Esophagus muscularis mucosa (tissue), 4 donors: ENCODE results near the gene UMODL1. TPM values are rescaled to one million over a fixed set of nuclear protein-coding genes. Genes with fewer than 3 reads are reported as not detected.

Source experiments
- DNase-seq: peaks from one replicate; pipeline ENCODE4 v3.0.0-alpha.2; 2017; ENCODE audit errors: extremely low spot score
- H3K27ac ChIP-seq, 4 donors: fragments of 200-600 bp; sonication (generic); replicated peaks in 1 of 4; 1 replicate in 3 of 4; 2 replicates in 1 of 4; pipeline ENCODE4 v1.5.1; 2016 to 2019; ENCODE audit warnings: mild to moderate bottlenecking in 1 of 4
- H3K27me3 ChIP-seq, 4 donors: fragments of 200-600 bp; sonication (generic); one replicate each; pipeline versions ENCODE4 v1.5.1 to v1.6.0; 2016 to 2019
- H3K36me3 ChIP-seq, 4 donors: fragments of 200-600 bp; sonication (generic); one replicate each; pipeline ENCODE4 v1.5.1; 2016 to 2019
- H3K4me1 ChIP-seq, 4 donors: fragments of 200-600 bp; sonication (generic); one replicate each; pipeline ENCODE4 v1.5.1; 2016 to 2019
- H3K4me3 ChIP-seq, 4 donors: fragments of 200-600 bp; sonication (generic); 1 replicate in 2 of 4; 2 replicates in 2 of 4; pipeline ENCODE4 v1.5.1; 2016 to 2019; ENCODE audit warnings: mild to moderate bottlenecking in 4 of 4, moderate library complexity in 1 of 4
- H3K9me3 ChIP-seq, 4 donors: fragments of 200-600 bp; sonication (generic); 1 replicate in 3 of 4; 2 replicates in 1 of 4; pipeline ENCODE4 v1.5.1; 2016 to 2019
- EP300 ChIP-seq: sonication (generic); formaldehyde crosslinking; IDR thresholded peaks from one replicate; pipeline ENCODE4 v1.6.1; 2017; ENCODE audit warnings: antibody characterized with exemption
- POLR2A ChIP-seq: fragments of 450-650 bp; IDR thresholded peaks from one replicate; pipeline ENCODE4 v1.6.1; 2017; ENCODE audit warnings: antibody characterized with exemption, moderate library complexity, mild to moderate bottlenecking, low read depth
- POLR2AphosphoS5 ChIP-seq, 2 donors: sonication (generic); formaldehyde crosslinking; IDR thresholded peaks; one replicate each; pipeline ENCODE4 v1.6.1; 2017; ENCODE audit warnings: antibody characterized with exemption in 2 of 2
- WGBS: methylation state at CpG from one replicate; pipeline ENCODE4 v1.1.5; 2018; 5-methylcytosine and 5-hydroxymethylcytosine counted together
- intact Hi-C: fragments of 100-400 bp; cut with DNase I; formaldehyde crosslinking; loops from one replicate; pipeline ENCODE4 v1.15.1; 2023
- total RNA-seq, 4 donors: library from RNA; depleted of rRNA; stranded (reverse); fragments of >200 nt; gene quantifications; one replicate each; pipeline versions ENCODE4 v1.1.0 to v1.2.1, GENCODE V29; 2016
- TF ChIP-seq, protein P1 (sequence below), 3 experiments: fragments of 200-600 bp in 2 of 3; fragments of 450-650 bp in 1 of 3; sonication (generic) in 2 of 3; IDR thresholded peaks; one replicate each; pipeline ENCODE4 v1.5.1; 2017 to 2019; ENCODE audit warnings: antibody characterized with exemption in 3 of 3, mild to moderate bottlenecking in 2 of 3, moderate library complexity in 1 of 3

Gene UMODL1
- total RNA-seq, 4 donors from 2014 or later = 0.13 TPM; not detected in 3

- WGBS = 89% methylated on average over 8 of the region's 8 CpGs
- intact Hi-C loops = no loop called here
These were observed 119.4 kb downstream of the UMODL1 start for GRCh38 chr21:42190486-42190863.

GRCh38 chr21:42191064-42191463 is 119.9 kb downstream of the UMODL1 start:
- H3K9me3 ChIP-seq = no peaks in the 10 kb centered on the region
- H3K4me3 ChIP-seq = no peak overlapping the region
- H3K27me3 ChIP-seq = peaks cover 0 to 11% (median 0%) of the 10 kb centered on the region in 4 donors
- intact Hi-C loops = no loop called here
- peaks cover 5 to 15% (median 11%) of the 10 kb centered on the region in 4 donors for H3K4me1 ChIP-seq
- H3K36me3 ChIP-seq = no peaks in the 10 kb centered on the region
- 93% methylated on average over 5 of the region's 5 CpGs for WGBS
- DNase-seq = peak; percentile 21
- TF ChIP-seq EP300 (no peak), POLR2A (no peak), POLR2AphosphoS5 (IDR thresholded peaks at IDR 0.05) (no peak)
- TF ChIP-seq, protein P1, sequence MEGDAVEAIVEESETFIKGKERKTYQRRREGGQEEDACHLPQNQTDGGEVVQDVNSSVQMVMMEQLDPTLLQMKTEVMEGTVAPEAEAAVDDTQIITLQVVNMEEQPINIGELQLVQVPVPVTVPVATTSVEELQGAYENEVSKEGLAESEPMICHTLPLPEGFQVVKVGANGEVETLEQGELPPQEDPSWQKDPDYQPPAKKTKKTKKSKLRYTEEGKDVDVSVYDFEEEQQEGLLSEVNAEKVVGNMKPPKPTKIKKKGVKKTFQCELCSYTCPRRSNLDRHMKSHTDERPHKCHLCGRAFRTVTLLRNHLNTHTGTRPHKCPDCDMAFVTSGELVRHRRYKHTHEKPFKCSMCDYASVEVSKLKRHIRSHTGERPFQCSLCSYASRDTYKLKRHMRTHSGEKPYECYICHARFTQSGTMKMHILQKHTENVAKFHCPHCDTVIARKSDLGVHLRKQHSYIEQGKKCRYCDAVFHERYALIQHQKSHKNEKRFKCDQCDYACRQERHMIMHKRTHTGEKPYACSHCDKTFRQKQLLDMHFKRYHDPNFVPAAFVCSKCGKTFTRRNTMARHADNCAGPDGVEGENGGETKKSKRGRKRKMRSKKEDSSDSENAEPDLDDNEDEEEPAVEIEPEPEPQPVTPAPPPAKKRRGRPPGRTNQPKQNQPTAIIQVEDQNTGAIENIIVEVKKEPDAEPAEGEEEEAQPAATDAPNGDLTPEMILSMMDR (IDR thresholded peaks at IDR 0.05) = no peak
- H3K27ac ChIP-seq = no peak overlapping the region

More at GRCh38 chr21:42190486-42190863, 119.4 kb downstream of the UMODL1 start:
- Histone ChIP-seq H3K27ac (no peak overlapping the region), H3K27me3 (peaks cover 0 to 11% (median 0%) of the 10 kb centered on the region in 4 donors), H3K4me3 (no peak overlapping the region), H3K9me3 (no peaks in the 10 kb centered on the region), H3K36me3 (no peaks in the 10 kb centered on the region), H3K4me1 (peaks cover 5 to 15% (median 11%) of the 10 kb centered on the region in 4 donors)
- TF ChIP-seq EP300 (no peak), POLR2A (no peak), POLR2AphosphoS5 (IDR thresholded peaks at IDR 0.05) (no peak)
- TF ChIP-seq, protein P1 (IDR thresholded peaks at IDR 0.05) = no peak
- DNase-seq = no peak

DNA sequence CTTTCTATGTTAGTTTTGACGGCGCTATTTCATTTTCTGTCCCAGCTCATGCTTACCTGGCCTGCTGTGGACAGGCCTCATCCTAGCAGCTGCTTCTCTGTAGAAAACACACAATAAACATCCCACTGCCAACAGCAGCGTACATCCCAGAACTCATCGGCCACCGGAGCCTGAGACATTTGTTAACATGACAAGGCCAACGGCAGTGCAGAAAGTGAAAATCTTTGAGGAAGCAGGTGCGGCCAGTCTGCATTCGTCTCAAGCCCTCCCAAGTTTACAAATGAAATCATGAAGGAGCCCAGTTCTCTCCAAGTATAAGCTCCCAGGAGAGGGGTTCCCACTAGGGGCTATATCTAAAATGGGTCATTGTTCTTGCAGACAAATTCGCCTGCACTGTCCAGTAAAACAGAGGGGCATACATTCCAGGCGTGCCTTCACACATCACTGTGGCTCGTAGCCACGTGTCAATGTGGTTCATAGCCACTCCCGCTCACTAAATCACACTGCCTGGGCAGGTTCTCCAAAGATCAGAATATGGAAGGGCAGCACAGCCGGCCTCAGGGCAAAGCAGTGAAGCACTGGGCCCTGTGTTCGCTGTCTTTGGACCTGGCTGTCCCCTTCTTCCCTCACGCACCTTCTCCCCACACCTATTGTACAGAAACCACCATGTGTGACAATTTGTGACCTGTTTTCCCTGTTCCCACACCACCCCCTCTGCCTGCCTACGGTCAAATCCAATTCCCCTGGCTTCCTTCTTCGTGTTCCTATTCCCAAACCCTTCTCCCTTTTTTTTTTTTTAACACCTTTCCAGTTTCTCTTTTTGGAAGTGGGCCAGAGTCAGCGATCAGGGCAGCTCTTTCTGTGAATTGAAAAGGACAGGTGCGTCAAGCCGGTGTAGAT is 120.8 kb downstream of the UMODL1 start:
- DNase-seq = peak; percentile 72
- WGBS = 72% methylated on average over 19 of the region's 21 CpGs
- no peak overlapping the region for H3K27ac ChIP-seq
- no peaks in the 10 kb centered on the region for H3K9me3 ChIP-seq
- intact Hi-C loops = no loop called here
- H3K36me3 ChIP-seq = no peaks in the 10 kb centered on the region
- H3K27me3 ChIP-seq = peaks cover 0 to 11% (median 0%) of the 10 kb centered on the region in 4 donors
- H3K4me1 ChIP-seq = peaks cover 5 to 15% (median 11%) of the 10 kb centered on the region in 4 donors
- TF ChIP-seq POLR2A = no peak
- no peak for TF ChIP-seq POLR2AphosphoS5 (IDR thresholded peaks at IDR 0.05)
- TF ChIP-seq, protein P1 (IDR thresholded peaks at IDR 0.05) = no peak
- no peak for TF ChIP-seq EP300
- H3K4me3 ChIP-seq = no peak overlapping the region

Other genes with a start within 250 kb of the UMODL1 start
- gene PRDM15, start 192.0 kb upstream of the UMODL1 start, total RNA-seq = 1 to 10 TPM; 5.0 to 6.3 (median 5.4) TPM
- 10 to 100 TPM; 11.6 to 25.3 (median 18.9) TPM for gene C2CD2, start 117.3 kb upstream of the UMODL1 start, total RNA-seq
- gene ZBTB21, start 61.0 kb upstream of the UMODL1 start, total RNA-seq = 10 to 100 TPM in 1 of 4 donors, 1 to 10 TPM in 3; 5.9 to 15.1 (median 9.2) TPM
- gene ABCG1, start 147.8 kb downstream of the UMODL1 start, total RNA-seq = 10 to 100 TPM; 16.1 to 25.9 (median 20.0) TPM
- gene TFF3, start 244.1 kb downstream of the UMODL1 start, total RNA-seq = 10 to 100 TPM in 1 of 4 donors, 1 to 10 TPM in 3; 2.5 to 24.4 (median 9.3) TPM